HG03108 (cell line): ENCODE data around the gene UNC5CL.

ENCODE experiments used
- ATAC-seq: cut with Tn5 transposase; IDR thresholded peaks from one replicate; pipeline ENCODE4 v1.9.1; 2021; ENCODE audit warnings: moderate library complexity; ENCODE audit not compliant: unreplicated experiment

Gene UNC5CL

GRCh38 chr6:41064841-41065240, 25.8 kb upstream of the UNC5CL start:
- ATAC-seq, result no peak

- no peak for ATAC-seq
Measured at GRCh38 chr6:41063884-41064285, 24.9 kb upstream of the UNC5CL start.

GRCh38 chr6:41062056-41062455, 23.0 kb upstream of the UNC5CL start:
- ATAC-seq, result no peak

- ATAC-seq, result no peak
Measured at GRCh38 chr6:41061196-41061726, 22.2 kb upstream of the UNC5CL start.

- ATAC-seq, result no peak
Measured at GRCh38 chr6:41059556-41059955, 20.5 kb upstream of the UNC5CL start.

- ATAC-seq, result no peak
Measured at GRCh38 chr6:41058783-41059181, 19.8 kb upstream of the UNC5CL start.

- ATAC-seq, result no peak
Measured at GRCh38 chr6:41056768-41057490, 17.9 kb upstream of the UNC5CL start.

GRCh38 chr6:41055149-41055548, 16.1 kb upstream of the UNC5CL start:
- no peak for ATAC-seq

GRCh38 chr6:41054511-41054910, 15.5 kb upstream of the UNC5CL start:
- no peak for ATAC-seq

- no peak for ATAC-seq
Measured at GRCh38 chr6:41053041-41053440, 14.0 kb upstream of the UNC5CL start, which contains the start of gene APOBEC2. APOBEC2 (plus strand) TSS chr6:41053202; CDS start chr6:41053348, 146 bp downstream.

- ATAC-seq, result no peak
Measured at GRCh38 chr6:41051873-41052272, 12.9 kb upstream of the UNC5CL start.

GRCh38 chr6:41050536-41050935, 11.5 kb upstream of the UNC5CL start:
- ATAC-seq, result no peak

- ATAC-seq, result no peak
Measured at GRCh38 chr6:41049955-41050354, 10.9 kb upstream of the UNC5CL start.

- no peak for ATAC-seq
Measured at GRCh38 chr6:41049521-41049920, 10.5 kb upstream of the UNC5CL start.

GRCh38 chr6:41047745-41048732, 9.0 kb upstream of the UNC5CL start:
- no peak for ATAC-seq

GRCh38 chr6:41047306-41047705, 8.3 kb upstream of the UNC5CL start:
- no peak for ATAC-seq

- ATAC-seq, result no peak
Measured at GRCh38 chr6:41046084-41046483, 7.1 kb upstream of the UNC5CL start.

GRCh38 chr6:41045664-41046063, 6.6 kb upstream of the UNC5CL start:
- ATAC-seq, result no peak

GRCh38 chr6:41043151-41043550, 4.1 kb upstream of the UNC5CL start:
- ATAC-seq, result no peak

GRCh38 chr6:41042226-41043055, 3.4 kb upstream of the UNC5CL start, which contains the start of gene TSPO2:
TSPO2 (plus strand) TSS chr6:41042467; CDS start chr6:41042986, 519 bp downstream.
- ATAC-seq, result no peak
